Germinal center (tissue), 1 donor: ENCODE results near the gene TOMM34.
A peak's percentile ranks its signal among the peaks of the same experiment; 100 is the strongest.

ENCODE experiments used
- DNase-seq: peaks from one replicate; pipeline ENCODE4 v3.0.0; 2012; ENCODE audit warnings: mixed read lengths, low spot score

The TOMM34 gene

DNA sequence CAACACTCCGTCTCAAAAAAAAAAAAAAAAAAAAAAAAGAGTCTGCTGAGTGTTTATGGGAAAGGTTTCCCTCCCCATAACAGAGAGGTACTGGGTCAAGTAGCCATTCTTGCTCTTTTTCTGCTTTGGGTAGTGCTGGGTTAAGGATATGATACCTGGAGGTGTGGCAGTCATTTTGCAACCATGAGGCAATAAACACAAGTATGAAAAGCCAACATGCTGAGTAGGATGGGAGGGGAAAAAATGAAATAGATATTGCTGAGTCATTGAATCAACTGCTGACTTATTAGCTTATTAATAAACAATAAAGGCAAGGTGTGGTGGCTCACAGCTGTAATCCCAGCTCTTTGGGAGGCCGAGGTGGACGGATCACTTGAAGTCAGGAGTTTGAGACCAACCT, 2.3 kb upstream of the TOMM34 start:
- DNase-seq, result no peak

DNA sequence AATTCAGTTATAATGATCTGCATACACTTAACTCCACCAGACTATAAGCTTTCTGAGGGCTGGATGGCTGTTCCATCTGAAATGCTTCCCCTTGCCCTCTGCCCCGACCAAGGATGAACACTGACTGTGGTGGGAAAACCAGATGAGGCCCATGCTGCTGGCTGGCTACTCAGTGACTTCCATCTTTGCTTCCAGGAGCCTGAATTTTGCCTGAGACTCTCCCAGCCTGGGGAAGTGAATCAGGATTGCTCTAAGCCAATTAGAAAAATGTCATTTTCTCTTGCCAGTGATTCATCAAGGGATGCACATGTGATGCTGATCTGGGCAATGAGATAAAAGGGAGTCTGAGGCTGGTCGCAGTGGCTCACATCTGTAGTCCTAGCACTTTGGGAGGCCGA, 1.7 kb upstream of the TOMM34 start:
- DNase-seq, result no peak

DNA sequence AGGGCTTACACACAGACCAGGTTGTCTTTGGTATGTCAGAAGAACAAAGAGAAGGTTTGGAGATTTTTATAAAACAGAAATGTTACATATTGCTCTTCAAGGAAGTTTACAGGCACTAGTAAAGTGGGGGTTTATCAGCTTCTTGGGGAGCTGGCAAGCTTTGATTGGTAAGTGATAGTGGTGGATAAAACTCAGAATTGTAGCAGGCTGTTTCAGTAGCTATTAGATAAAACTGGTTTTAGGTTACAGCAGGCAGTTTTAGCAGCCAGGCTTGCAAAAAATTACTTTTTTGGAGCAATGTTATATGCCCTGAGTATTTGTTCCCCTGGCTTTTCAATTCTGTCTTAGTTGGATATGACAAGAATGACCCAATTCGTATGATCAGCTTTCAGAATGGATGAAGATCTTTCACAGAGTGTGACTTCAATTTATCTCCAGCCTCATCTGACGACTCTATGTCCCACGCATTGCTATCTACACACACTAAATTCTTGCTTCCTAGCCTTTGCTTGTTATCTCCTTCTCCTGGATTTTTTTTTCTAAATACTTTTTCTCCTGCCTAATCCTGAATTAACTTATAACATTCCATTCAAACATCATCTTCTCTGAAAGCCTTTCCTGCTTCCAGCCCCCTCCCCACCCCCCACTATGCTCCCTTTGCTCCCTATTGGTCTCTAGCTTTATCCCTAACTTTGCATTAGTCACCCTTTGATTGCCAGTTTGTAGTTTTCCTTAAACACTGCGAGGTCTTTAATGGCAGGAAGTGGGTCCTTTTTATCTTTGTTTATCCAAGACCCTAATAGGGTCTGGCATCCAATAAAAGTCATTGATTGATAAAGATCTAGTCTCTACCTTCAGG, 1.0 kb upstream of the TOMM34 start:
- DNase-seq, result no peak

DNA sequence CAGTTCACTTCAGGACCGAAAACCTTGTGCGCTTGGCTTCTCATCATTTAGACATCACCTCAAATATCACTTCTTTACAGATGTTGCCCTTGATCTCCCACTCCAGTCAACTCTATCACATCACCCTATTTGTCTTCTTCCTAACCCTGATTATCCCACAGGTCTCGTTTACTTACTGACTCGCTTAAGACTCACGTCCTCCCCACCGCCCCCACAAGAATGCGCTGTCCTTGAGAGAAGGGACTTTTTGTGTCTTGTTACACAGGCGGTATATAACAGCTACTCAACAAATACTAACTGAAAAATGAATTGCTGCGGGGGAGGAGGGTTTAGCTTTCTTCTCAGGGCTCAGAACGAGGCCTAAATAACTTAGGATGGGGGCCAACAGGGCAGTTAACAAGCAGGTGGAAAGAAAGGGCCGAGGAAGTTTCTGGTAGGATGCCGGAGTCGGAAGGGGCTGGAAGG, 527 bp downstream of the TOMM34 start:
- DNase-seq, result peak; percentile 34

DNA sequence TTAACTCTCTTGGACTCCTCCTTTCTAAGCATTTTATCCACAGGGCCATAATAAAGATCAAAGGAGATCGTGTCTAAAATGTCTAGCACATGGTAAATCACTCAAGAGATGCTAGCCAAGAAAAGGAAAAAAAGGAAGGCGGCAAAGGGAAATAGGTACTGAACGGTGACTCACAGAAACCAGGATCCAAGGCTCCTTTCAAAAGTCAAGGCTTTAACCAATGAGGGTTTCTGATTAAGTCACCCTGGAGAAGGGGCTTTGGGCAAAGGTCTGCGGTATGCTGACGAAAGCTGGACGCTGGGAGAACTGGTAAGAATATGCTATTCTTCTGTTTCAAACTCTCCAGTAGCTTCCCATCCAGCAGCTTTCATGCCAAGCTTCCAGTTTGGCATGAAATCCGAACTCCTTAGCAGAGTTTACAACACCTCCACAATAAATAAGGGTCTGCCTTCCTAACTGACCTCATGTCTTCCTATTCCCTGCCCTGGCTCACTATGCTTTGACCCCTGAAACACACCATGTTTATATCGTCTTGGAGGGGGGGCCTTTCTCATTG, 1.0 kb downstream of the TOMM34 start:
- DNase-seq, result no peak

DNA sequence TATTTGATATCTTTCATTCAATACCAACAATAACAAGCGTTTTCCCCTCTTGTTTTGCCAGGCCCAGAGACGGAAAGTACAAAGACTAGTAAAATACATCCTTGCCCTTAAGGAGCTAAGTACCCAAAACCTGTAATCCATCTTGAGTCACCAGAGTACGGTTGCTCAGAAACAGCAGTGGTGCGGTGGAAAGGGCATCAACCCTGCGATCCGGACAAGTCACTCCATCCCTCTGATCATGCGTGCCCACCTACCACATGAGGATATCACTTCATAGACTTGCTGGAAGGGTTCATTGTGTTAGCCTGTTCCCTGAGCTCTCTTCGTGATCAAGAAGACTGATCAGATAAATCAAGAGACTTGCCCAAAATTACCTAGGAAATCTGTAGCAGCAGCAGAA, 1.9 kb downstream of the TOMM34 start:
- DNase-seq, result no peak

DNA sequence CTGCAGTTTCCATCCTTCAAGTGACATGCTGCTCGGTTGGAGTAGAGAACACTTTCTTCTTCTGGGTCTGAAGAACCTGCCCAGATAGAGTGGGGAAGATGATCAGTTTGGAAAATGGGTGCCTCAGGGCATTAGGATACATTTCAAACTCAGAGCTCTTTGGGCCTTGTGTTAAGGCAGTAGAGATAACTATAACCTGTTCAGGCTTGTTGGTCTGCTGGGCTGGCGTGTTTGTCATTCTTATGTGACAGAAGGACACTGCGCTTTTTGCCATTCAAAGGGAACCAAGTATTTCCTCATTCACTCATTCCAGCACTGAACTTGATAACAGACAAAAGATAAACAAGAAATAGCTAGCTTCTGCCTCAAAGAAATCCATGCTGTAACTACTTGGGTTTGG, 3.8 kb downstream of the TOMM34 start:
- no peak for DNase-seq

DNA sequence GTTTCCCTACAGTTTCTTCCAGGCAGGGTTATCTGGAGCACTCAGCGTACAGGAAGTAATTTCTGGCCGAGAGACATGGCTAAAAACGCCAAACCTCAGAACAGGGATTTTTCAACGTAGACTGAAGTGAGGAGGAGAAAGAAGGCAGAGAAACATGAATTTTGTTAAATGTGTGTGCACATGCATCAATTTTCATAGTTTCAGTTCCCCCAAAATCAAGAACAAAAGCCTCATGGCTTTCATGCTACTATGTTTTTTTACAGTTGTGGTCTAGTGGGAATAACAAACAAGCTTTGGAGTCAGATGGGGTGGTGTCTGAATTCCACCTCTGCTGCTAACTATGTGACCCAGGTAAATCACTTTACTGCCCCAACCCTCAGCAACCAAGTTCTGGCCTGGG, 4.9 kb downstream of the TOMM34 start:
- no peak for DNase-seq

DNA sequence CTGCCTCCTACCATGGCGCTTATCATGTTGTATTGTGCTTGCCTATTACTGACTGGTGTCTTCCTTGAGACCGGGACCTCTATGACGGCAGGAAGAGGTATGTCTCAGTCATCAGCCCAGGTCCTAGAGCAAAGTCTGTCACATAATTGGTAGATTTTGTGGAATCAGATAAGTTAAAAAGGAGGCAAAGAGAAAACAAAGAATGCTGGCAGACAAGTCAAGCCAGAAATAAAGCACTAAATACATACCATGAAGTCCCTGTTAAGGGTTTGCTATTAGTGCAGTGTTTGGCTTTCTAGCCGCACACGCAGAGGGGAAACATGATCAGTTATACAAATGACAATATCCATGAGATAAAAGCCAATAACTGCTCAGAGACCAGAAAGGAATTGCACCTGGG, 6.0 kb downstream of the TOMM34 start:
- DNase-seq, result no peak

DNA sequence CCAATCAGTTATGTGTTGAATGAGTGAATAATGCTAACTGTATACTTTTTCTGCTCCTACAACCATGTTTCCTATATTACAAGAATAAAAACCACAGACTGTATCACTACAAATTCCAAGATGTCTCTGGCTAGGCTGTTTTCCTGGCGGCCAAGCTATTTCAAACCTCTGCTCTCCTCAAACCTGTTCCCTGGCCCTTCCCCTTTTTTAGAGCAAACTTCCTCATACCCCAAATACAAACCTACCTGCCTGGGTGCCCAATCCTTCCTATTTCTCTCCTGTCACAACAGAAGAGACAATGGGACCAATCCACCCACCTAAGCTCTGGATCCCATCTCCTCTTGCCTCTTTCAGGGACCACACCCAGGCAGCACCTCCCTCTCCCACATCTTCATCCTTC, 7.5 kb downstream of the TOMM34 start:
- DNase-seq, result no peak

DNA sequence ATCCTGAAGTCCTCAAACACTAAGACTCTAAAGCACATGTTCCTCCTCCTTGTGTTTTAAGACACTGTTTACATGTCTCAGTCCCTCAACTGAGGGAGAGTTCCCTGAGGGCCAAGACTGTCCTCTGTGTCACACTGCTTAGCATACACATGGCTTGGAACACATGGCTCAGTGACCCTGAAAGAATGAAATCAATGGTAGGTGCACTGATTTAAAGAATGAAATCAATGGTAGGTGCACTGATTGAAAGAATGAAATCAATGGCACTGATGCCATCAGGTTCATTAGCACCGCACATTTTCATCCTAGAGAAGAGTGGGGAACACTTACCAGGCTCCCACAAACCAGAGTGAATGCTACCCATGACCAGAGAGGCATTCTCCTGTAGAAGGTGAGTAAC, 9.8 kb downstream of the TOMM34 start:
- DNase-seq, result no peak

DNA sequence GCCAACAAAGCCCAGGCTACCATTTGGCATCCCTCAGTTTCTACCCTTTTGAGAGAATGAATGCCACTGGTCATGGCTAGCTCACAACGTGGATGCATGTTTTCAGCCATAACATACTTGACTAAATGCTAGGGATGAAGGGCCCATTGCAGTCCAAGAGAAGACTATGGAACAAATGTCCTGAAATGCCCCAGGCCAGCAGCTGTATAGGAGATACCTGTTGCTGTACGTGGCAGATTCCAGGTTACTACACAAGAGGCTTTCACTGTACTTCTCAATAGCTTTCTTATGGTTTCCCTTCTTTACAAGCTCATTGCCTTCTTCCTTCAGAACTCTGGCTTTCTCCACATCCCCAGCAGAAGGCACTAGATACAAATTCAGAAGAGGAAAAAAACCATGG, 11.7 kb downstream of the TOMM34 start:
- no peak for DNase-seq

DNA sequence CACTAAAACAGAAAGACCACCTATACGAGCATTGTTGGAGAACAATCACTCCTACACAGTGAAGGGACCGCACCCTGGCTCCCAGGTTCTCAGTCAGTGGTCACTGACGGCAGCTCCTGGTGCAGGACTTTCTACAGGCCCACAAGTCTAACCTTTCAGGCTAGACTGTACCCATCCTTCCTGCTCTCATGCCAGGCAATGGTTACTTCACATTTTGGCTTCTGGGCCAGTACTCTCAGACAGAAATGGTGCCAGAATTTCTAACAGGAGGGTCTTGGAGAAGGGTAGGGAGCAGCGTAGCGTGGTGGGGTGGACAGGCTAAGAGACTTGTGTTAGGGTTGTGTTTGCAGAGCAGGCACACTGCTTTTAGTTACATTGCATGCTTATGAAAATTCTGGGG, 12.1 kb downstream of the TOMM34 start:
- DNase-seq, result no peak

DNA sequence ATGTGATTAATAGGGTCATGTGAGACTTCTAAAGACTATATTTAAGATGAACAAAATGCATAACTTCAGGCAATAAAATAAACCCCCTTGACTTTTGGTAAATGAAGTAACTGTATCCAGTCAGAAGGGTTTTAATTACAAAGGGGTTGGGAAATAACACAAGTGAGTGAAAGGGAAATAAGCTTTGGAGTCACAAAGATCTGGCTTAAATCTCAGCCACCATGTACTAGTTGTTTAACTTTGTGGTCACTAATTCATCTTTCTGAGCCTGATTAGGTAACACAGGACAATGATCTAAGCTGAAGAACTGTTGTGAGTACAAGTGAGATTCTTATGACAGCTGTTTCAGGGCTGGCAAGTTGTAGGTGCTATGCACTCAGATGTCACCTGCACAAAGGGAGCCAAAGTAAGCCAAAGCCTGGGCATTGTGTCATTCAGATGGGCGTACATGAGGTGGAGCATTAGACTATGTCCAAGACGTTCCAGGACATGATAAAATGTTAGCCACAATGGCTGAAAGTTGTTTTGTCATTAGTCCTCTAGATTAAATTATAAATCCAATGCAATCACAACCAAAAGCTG, 13.8 kb downstream of the TOMM34 start:
- DNase-seq, result no peak

DNA sequence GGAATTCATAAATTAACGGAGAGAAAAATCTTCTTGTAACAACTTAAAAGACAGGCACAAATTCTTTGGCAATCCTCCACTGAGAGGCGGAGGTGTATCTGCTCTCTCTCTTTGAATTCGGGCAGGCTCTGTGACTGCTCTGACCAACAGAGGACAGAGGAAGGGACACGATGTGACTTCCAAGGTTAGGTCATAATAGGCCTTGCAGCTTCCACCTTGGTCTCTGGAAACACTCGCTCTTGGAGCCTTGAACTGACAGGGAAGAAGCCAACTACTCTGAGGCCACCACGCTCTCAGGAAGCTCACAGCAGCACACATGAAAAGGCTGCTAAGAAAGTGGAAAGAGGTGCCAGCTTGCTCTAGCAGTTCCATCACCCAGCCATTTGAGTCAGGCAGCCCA, 14.9 kb downstream of the TOMM34 start:
- no peak for DNase-seq

DNA sequence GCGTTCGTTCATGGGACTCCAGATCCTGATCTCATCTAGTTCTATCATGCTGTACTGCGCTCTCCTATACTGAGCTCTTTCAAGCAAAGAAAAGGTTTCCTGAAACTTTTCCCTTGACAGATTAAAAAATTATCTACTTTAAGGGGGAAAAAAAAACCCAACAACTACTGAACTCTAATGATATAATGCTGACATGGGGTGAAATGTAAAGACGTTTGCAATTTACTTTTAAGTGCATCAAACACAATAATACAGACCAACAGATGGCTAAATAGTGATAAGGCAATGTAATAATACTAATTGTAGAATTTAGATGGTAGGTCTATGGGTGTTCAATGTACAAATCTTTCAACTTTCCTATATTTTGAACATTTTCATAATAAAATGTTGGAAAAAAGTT, 16.4 kb downstream of the TOMM34 start:
- DNase-seq, result no peak

DNA sequence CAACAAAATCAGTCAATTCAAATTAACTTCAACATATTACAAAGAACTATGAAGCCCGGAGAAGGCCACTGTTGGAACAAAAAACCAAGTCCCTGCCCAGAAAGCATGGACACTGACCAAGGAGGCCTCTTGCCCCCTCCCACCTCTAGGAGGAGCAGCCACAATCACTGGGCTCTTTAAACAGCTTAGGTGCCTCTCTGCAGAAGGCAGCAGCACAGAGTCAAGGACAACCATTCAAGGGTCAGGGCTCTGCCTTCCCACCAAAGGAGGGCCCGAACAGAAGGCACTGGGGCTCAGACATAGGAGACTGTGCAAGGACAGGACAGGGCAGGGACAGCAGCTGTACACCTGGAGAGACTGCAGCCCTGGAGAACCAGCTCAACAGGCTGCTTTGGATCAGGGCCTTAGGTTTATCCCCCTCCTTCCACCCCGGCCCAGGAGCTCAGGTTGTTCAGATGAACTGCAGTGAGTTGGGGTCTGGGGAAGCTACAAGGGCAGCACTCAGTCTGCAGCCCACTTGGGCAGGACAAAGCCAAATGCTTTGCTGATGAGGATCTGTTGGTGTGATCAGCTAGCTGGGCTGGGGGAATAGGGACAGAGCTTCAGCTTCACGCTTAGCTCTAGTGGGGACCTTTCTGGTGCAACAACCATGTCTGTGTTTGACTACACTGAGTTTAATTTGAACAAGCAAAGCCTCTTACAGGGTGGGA, 17.8 kb downstream of the TOMM34 start:
- no peak for DNase-seq

DNA sequence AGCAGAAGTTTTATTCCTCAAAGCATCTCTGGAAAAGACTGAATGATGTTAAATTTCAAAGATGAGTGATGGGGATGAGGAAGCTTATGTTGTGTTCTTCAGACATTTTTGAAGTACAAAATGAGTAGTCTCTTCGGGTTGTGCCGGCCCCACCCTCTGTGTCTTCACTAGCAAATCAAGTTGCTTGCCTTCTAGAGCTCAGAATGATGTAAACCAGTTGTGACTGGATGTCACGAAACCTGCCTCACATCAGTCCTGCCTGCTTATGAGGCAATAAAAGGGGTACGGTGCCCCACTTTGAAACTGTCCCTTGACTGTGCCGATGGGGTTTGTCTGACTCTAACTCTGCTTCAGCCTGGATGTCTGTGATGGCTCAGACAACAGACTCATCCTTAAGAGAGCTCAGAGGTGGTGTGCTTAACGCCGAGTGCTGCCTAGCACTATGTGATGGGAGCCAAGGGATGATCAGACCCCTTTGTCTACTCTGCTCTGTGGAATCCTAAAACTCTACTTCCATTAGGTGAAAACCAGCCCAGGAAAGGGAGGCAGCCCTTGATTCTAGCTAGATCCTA, 19.0 kb downstream of the TOMM34 start:
- DNase-seq, result no peak

DNA sequence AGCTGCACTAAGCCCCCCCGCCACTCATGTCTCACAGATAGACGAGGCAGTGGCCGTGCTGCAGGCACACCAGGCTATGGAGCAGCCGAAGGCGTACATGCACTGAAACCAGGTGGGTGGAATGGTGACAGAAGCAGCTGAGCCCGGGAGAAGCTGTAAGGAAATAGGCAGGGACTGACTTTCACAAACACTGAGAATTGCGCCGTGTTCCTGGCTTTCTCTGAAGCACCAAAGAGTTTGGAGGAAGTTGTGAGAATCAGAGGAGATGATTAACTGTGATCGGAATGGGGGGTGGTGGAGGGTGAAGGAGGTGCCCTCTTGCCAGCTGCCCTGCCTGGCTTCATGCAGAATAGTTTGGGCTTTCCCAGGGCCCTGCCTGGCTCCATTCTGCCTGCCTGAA, 21.6 kb downstream of the TOMM34 start:
- no peak for DNase-seq

DNA sequence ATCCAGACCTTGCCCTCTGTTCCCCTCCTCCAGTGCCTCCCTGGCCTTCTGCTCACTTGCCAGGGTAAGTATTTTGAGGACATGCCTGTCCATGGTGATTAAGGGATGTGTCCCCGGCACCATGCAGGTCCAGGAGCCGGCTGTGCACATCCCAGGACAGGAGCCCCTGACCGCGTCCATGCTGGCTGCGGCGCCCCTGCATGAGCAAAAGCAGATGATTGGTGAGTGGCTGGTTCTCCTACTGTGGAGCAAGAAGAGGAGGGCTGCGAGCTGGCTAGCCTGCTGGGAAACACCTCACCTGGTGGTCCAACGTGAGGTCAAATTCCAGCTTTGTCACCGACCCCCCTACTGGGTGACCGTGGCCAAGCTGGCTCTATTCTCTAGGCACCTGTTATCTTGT, 23.7 kb downstream of the TOMM34 start:
- no peak for DNase-seq

DNA sequence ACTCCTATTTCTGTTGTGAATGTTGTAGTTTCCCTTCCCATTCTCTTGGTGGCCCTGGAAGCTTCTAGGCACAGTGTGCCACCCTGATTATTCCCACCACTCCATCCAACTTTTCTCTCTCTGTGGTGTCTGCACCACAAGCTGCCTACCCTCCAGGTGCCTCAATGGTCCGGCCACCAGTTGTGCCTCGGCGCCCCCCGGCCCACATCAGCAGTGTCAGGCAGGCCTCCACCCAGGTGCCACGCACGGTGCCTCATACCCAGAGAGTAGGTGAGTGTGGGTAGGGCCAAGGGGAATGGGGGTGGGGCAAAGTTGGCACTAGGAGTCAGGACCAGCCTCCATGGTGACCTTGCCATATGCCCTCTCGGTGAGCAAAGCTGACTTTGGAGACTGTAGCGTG, 27.3 kb downstream of the TOMM34 start:
- DNase-seq, result no peak

DNA sequence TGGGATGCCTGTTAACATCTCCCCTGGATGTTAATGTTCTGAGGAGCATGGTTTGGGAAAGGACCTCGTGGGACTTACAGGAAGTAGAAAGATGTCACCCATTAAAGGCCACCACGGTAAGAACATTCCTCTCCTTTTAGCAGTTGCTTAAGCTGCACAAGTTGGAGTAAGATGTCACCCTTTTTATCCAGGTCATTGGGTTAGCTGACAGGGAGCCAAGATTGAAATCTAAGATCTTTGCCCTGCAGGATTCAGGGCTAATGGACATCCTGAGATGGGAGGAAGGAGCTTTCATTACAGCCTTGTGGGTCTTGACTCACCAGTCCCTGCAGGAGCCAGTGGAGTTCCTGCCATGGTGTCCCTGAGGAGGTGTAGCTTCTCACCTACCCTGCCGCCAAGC, 28.3 kb downstream of the TOMM34 start:
- DNase-seq, result no peak
